ENCODE data around the gene FAM210A.

- TF ChIP-seq LCOR (CRISPR knock-in tag; IDR thresholded peaks at IDR 0.05) (no peak), NCOA1 (IDR thresholded peaks at IDR 0.05; ENCODE audit: low read depth) (no peak), NFIC (IDR thresholded peaks at IDR 0.05) (no peak), ZNF699 (CRISPR knock-in tag; IDR thresholded peaks at IDR 0.05; ENCODE audit: insufficient replicate concordance) (no peak)
Measured at GRCh38 chr18:13618760-13619438, 107.5 kb downstream of the FAM210A start.

Data from K562 (cell line).